AG09309 (cell line): ENCODE data around the gene KDM2B.

Experiments used
- DNase-seq: peaks from one replicate; pipeline ENCODE4 v3.0.0-alpha.2; 2010; ENCODE audit warnings: low read depth
- H3K4me3 ChIP-seq: 2 replicates; pipeline ENCODE4 v1.5.1; 2011; ENCODE audit warnings: mild to moderate bottlenecking, low read depth, low read length, moderate library complexity; ENCODE audit not compliant: control insufficient read depth
- TF ChIP-seq, protein P1 (sequence below): IDR thresholded peaks from 2 replicates; pipeline ENCODE4 v1.5.1; 2011; ENCODE audit warnings: mild to moderate bottlenecking, low read depth, low read length, inconsistent platforms; ENCODE audit not compliant: insufficient read depth, control insufficient read depth; ENCODE audit errors: missing control alignments

Gene KDM2B

DNA sequence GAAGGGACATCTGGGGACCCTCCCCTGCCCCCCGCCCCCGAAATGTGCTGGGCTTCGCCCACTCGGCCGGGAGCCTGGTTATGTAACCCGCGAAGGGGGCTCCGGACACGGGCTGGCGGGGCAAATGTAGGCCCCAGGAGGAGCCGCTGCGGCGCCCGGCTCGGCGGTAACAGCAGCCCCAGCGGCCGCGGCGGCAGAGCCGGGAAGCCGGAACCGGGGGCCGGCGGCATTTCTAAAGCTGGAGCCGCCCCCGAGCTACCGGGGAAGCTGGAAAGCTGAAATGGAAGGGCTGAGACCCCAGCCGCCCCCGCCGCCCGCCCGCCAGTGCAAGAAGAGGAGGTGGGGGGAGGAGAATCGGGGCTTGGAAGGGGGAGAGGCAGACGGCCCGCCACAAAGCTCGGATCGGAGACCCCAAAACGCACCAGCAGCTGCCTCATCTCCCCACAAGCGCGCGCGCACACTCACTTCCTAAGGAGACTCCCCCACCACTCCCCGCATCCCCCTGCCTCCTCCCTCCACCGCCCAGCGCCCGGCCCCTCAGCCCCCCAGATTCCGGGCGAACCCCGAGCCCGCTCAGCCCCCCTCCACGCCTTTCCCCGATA lies 1.5 kb downstream of the KDM2B start:
- peak overlapping the region; percentile 70 for H3K4me3 ChIP-seq
- TF ChIP-seq, protein P1, sequence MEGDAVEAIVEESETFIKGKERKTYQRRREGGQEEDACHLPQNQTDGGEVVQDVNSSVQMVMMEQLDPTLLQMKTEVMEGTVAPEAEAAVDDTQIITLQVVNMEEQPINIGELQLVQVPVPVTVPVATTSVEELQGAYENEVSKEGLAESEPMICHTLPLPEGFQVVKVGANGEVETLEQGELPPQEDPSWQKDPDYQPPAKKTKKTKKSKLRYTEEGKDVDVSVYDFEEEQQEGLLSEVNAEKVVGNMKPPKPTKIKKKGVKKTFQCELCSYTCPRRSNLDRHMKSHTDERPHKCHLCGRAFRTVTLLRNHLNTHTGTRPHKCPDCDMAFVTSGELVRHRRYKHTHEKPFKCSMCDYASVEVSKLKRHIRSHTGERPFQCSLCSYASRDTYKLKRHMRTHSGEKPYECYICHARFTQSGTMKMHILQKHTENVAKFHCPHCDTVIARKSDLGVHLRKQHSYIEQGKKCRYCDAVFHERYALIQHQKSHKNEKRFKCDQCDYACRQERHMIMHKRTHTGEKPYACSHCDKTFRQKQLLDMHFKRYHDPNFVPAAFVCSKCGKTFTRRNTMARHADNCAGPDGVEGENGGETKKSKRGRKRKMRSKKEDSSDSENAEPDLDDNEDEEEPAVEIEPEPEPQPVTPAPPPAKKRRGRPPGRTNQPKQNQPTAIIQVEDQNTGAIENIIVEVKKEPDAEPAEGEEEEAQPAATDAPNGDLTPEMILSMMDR = no peak
- no peak for DNase-seq

DNA sequence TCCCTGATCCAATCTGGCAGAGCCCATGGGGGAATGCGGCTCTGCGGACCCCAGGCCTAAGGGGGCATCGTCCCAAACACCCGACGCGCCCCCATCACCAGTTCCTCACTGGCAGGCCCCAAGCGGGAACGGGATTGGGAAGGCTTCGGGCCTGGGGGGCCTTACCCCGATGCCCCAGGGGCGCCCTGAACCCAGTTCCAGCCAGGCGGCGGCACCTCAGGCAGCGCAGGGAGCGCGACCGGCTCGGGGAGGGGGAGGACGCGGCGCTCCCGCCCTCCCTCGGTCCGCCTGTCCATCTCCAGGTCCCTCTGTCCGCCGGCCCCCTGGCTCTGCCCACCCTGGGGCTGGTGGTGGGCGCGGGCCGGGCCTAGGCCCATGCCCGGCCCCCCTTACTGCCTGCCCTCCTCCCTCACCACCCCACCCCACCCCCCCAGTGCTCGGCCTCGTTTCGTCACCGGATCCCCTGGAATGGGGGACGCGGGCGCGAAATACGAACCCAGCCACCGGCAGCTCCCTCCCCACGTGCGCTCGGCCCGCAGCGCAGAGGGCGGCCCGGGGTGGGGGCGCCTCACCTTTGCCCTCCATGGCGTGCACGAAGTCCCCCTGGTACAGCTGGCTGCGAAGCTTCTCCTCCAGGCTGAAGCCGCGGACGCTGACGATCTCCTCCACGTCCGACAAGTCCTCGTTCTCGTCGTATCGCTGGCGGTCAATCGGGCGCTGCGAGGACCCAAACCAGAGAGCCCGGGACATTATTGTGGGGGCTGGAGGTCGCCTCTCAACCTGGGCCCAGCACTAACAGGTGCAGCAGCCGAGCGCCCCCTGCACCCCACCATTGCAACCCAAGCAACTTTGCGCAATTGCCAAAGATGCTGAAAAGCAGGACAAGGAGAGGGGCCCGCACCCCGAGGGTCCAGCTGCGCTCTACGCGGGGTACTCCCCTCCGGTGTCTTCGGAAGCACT lies 2.3 kb downstream of the KDM2B start:
- peak overlapping the region; percentile 70 for H3K4me3 ChIP-seq
- TF ChIP-seq, protein P1 = no peak
- no peak for DNase-seq

DNA sequence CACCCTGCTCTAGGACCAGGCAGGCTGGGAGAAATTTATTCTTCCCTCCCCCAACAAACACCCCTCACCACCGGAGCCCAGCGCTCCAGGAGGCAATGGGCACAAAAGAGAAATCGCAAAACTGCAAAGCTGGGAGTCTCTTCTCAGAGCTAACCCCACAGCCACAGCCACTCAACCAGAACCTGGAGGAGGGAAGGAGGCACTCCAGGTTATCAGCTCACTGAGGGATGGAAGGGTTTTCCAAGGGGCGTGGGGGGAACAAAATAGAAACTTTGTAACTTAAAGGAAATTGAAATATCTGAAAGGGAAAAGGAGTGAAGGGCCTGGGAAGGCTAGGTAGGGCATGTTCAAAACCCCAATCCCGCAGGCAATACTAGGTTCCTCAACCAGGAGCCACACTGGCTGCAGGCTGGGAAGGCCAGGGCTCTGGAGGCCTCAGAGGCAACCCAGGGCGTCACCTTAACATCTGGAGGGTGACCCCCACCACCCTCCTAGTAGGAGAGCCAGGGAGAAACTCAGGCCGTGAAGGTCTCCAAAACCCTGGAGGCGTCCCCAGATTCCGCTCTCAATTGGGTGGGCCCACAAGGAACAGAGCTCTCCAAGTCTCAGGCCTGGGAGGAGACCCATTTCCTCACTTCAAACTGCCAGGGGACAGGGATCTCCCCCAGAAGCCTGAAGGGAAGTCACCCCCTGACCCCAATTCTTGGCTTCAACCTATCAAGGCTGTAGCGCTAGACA lies 3.2 kb downstream of the KDM2B start:
- DNase-seq = no peak
- H3K4me3 ChIP-seq = peak overlapping the region; percentile 70
- TF ChIP-seq, protein P1 = no peak

DNA sequence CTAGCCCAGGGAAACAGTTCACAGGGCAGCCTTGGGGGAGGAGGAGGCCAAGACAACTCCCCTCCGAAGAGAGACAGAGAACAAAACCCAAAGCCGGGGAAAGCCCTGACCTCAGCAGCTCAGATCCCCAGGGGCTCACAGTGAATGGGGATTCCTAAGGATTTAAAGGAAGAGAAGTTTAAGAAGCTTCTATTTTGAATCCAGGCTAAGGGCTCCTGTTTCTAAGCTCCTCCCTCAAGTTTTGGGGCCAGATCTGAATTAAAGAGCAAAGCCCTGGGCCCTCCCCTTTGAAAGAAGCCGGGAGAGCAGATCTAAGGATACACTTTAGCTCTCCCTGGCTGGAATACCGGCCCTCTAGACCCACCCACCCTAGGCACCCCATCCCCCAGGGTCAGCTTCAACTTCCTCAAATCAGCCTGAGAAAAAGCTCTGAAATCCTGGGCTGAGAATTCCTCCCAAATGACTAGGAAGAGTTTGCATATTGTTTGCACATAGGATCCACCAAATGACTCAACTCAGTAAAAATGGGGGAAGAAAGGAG lies 3.9 kb downstream of the KDM2B start:
- TF ChIP-seq, protein P1 = no peak
- DNase-seq = peak; percentile 65
- peak overlapping the region; percentile 18; the same call in 1 of the 2 replicates for H3K4me3 ChIP-seq

DNA sequence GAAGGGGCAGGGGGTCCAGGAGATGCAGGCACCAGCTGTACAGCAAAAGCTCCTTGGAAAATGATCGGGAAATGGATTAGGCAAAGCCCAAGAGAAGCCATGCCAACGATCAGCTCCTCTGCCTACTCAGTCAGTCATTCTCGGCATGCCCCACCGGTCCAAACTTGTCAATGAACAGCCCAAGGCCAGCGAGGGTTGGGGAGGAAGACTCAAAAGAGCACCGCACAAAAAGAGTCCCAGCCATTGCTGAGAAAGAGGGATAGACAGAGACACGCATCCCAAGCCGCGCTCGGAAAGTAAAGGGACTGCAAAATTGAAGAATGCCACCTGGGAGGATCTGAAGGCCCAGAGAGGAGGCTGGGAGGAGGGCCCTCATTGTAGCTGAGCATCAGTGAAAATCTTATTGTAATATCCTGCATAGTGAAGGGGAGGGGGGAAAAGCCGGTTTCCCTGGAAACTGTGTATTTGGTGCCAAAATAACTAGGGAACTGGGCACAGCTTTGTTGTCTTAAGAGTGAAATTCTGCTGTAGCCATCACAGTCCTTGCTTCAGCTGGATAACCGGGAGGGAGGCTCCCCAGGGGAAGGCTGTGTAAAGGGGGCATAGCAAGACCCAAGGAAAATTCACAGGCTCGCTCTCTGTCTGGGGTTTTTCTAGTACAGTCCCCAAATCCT lies 4.7 kb downstream of the KDM2B start:
- DNase-seq = no peak

More for the DNA sequence above, 4.7 kb downstream of the KDM2B start:
- TF ChIP-seq, protein P1 = no peak
- no peak overlapping the region for H3K4me3 ChIP-seq
